H9 (cell line): ENCODE measurements around the gene PCDHGA11. TPM values are rescaled to one million over a fixed set of nuclear protein-coding genes. Genes with fewer than 3 reads are reported as not detected.

Experiments used
- DNase-seq: peaks from one replicate; pipeline ENCODE4 v3.0.0-alpha.2; 2017
- H2AFZ ChIP-seq: one replicate; pipeline ENCODE4 v1.6.1; 2013; ENCODE audit warnings: mild to moderate bottlenecking, low read length, control low read depth, moderate library complexity
- H2AK5ac ChIP-seq: 2 replicates; pipeline ENCODE4 v1.6.1; 2013; ENCODE audit warnings: low read length, control low read depth, mixed read lengths; ENCODE audit not compliant: insufficient read length
- H2BK120ac ChIP-seq: one replicate; pipeline ENCODE4 v1.6.1; 2013; ENCODE audit warnings: low read depth, mild to moderate bottlenecking, low read length, control low read depth, inconsistent platforms; ENCODE audit not compliant: poor library complexity, severe bottlenecking
- H2BK12ac ChIP-seq: 2 replicates; pipeline ENCODE4 v1.6.1; 2013; ENCODE audit warnings: low read length, control low read depth, mixed read lengths, low read depth; ENCODE audit not compliant: insufficient read length
- H2BK15ac ChIP-seq: 2 replicates; pipeline ENCODE4 v1.6.1; 2013; ENCODE audit warnings: low read depth, low read length, control low read depth
- H2BK20ac ChIP-seq: one replicate; pipeline ENCODE4 v1.6.1; 2013; ENCODE audit warnings: low read depth, mild to moderate bottlenecking, low read length, control low read depth, inconsistent platforms; ENCODE audit not compliant: poor library complexity, severe bottlenecking
- H2BK5ac ChIP-seq: 2 replicates; pipeline ENCODE4 v1.6.1; 2013; ENCODE audit warnings: low read length, control low read depth, mixed read lengths; ENCODE audit not compliant: insufficient read length
- H3K14ac ChIP-seq: 2 replicates; pipeline ENCODE4 v1.6.1; 2013; ENCODE audit warnings: low read length, control low read depth; ENCODE audit not compliant: insufficient read depth
- H3K18ac ChIP-seq: 2 replicates; pipeline ENCODE4 v1.6.1; 2013; ENCODE audit warnings: low read depth, mild to moderate bottlenecking, mixed read lengths, low read length, control low read depth; ENCODE audit not compliant: insufficient read length
- H3K23ac ChIP-seq: 2 replicates; pipeline ENCODE4 v1.6.1; 2013; ENCODE audit warnings: low read length, control low read depth, mixed read lengths, low read depth; ENCODE audit not compliant: insufficient read length
- H3K23me2 ChIP-seq: 2 replicates; pipeline ENCODE4 v1.6.1; 2013; ENCODE audit warnings: low read depth, mild to moderate bottlenecking, mixed read lengths, low read length, control low read depth; ENCODE audit not compliant: insufficient read length, poor library complexity, severe bottlenecking
- H3K27ac ChIP-seq: 2 replicates; pipeline ENCODE4 v1.5.1; 2013; ENCODE audit warnings: low read length, control low read depth, mixed read lengths, low read depth; ENCODE audit not compliant: insufficient read length
- H3K27me3 ChIP-seq: 2 replicates; pipeline ENCODE4 v1.6.1; 2013; ENCODE audit warnings: low read length, control low read depth, inconsistent platforms; ENCODE audit not compliant: insufficient read depth
- H3K4ac ChIP-seq: 2 replicates; pipeline ENCODE4 v1.6.1; 2013; ENCODE audit warnings: low read depth, mild to moderate bottlenecking, control low read depth, inconsistent platforms, low read length, moderate library complexity
- H3K4me1 ChIP-seq: 2 replicates; pipeline ENCODE4 v1.6.1; 2013; ENCODE audit warnings: low read length, control low read depth, inconsistent platforms; ENCODE audit not compliant: insufficient read depth
- H3K4me2 ChIP-seq: 2 replicates; pipeline ENCODE4 v1.6.1; 2013; ENCODE audit warnings: low read length, control low read depth, mixed read lengths; ENCODE audit not compliant: insufficient read length, insufficient read depth
- H3K56ac ChIP-seq: 2 replicates; pipeline ENCODE4 v1.6.1; 2013; ENCODE audit warnings: low read depth, mild to moderate bottlenecking, mixed read lengths, low read length, control low read depth; ENCODE audit not compliant: insufficient read length
- H3K79me1 ChIP-seq: 2 replicates; pipeline ENCODE4 v1.6.1; 2013; ENCODE audit warnings: low read depth, mild to moderate bottlenecking, moderate library complexity, low read length, control low read depth, inconsistent platforms; ENCODE audit not compliant: insufficient read depth, poor library complexity, severe bottlenecking
- H3K79me2 ChIP-seq: 2 replicates; pipeline ENCODE4 v1.6.1; 2013; ENCODE audit warnings: low read length, control low read depth, inconsistent platforms; ENCODE audit not compliant: insufficient read depth
- H3K9ac ChIP-seq: 2 replicates; pipeline ENCODE4 v1.6.1; 2013; ENCODE audit warnings: low read length, control low read depth, mixed read lengths; ENCODE audit not compliant: insufficient read length; ENCODE audit errors: extremely low read depth
- H3K9me3 ChIP-seq: one replicate; pipeline ENCODE4 v1.6.1; 2013; ENCODE audit warnings: low read depth, low read length, inconsistent platforms; ENCODE audit not compliant: control insufficient read depth
- H3T11ph ChIP-seq: one replicate; pipeline ENCODE4 v1.6.1; 2013; ENCODE audit warnings: mild to moderate bottlenecking, low read length, control low read depth, inconsistent platforms
- H4K20me1 ChIP-seq: one replicate; pipeline ENCODE4 v1.6.1; 2013; ENCODE audit not compliant: control insufficient read depth, insufficient read length, insufficient read depth
- H4K5ac ChIP-seq: 2 replicates; pipeline ENCODE4 v1.6.1; 2013; ENCODE audit warnings: low read depth, mild to moderate bottlenecking, mixed read lengths, low read length, control low read depth; ENCODE audit not compliant: insufficient read length
- H4K8ac ChIP-seq: replicated peaks from 2 replicates; pipeline ENCODE4 v1.6.1; 2013; ENCODE audit warnings: low read length, control low read depth, mixed read lengths, low read depth; ENCODE audit not compliant: insufficient read length
- H4K91ac ChIP-seq: 2 replicates; pipeline ENCODE4 v1.6.1; 2013; ENCODE audit warnings: low read depth, mild to moderate bottlenecking, moderate library complexity, mixed read lengths, low read length, control low read depth; ENCODE audit not compliant: insufficient read length
- H3K27ac Mint-ChIP-seq, 3 experiments: 2 replicates in 2 of 3; 3 replicates in 1 of 3; pipeline ENCODE4 v1.8.0; 2020 to 2021; ENCODE audit warnings: mixed read lengths in 3 of 3, mild to moderate bottlenecking in 1 of 3, moderate library complexity in 1 of 3
- H3K27me3 Mint-ChIP-seq: 2 replicates; pipeline ENCODE4 v1.8.0; 2021; ENCODE audit warnings: low read depth, mild to moderate bottlenecking, moderate library complexity, mixed read lengths
- H3K36me3 Mint-ChIP-seq, 3 experiments: 2 replicates in 2 of 3; 3 replicates in 1 of 3; pipeline ENCODE4 v1.8.0; 2020 to 2021; ENCODE audit warnings: low read depth in 3 of 3, mixed read lengths in 3 of 3; ENCODE audit not compliant: insufficient read depth in 1 of 3
- H3K4me1 Mint-ChIP-seq, 2 experiments: 2 replicates each; pipeline ENCODE4 v1.8.0; 2020; ENCODE audit warnings: mixed read lengths in 2 of 2
- H3K4me3 Mint-ChIP-seq, 2 experiments: 2 replicates in 1 of 2; 3 replicates in 1 of 2; pipeline ENCODE4 v1.8.0; 2020 to 2021; ENCODE audit warnings: mild to moderate bottlenecking in 2 of 2, mixed read lengths in 2 of 2, moderate library complexity in 1 of 2
- H3K9me3 Mint-ChIP-seq, 2 experiments: 2 replicates in 1 of 2; 3 replicates in 1 of 2; pipeline ENCODE4 v1.8.0; 2020; ENCODE audit warnings: mild to moderate bottlenecking in 2 of 2, mixed read lengths in 2 of 2, moderate library complexity in 1 of 2
- WGBS: extraction: QIAGEN DNeasy Blood & Tissue Kit; methylation state at CpG from one replicate; pipeline ENCODE4 v1.1.7; 2013; ENCODE audit warnings: missing lambda C conversion rate, low lambda C conversion rate, mixed read lengths; ENCODE audit not compliant: insufficient read length; ENCODE audit errors: extremely low coverage; 5-methylcytosine and 5-hydroxymethylcytosine counted together
- total RNA-seq: library from RNA; stranded (reverse); gene quantifications from 2 replicates; pipeline ENCODE4 v1.2.1, GENCODE V29; 2021
- TF ChIP-seq, protein P1 (sequence below): fragments of 200-600 bp; sonication (generic); conservative IDR thresholded peaks from 3 replicates; pipeline ENCODE4 v1.8.0; 2021; ENCODE audit warnings: antibody characterized with exemption, mild to moderate bottlenecking

Gene PCDHGA11
- total RNA-seq, 1 experiment from 2014 or later = 2.6 TPM

DNA sequence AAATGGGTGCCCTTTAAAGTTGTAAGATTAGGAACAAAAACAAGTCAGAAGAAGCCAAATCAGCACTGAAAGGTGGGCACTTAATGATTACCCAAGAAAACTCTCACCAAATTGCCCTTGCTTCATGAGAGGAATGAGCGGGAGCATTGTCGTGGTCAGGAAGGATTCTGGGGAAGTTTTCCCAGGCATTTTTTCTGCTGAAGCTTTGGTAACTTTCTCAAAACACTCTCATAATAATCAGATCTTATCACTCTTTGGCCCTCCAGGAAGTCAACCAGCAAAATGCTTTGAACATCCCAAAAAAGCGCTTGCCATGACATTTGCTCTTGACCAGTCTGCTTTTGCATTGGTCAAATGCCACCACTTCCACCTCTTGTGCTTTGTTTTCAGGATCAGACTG, 44.5 kb downstream of the PCDHGA11 start:
- Histone ChIP-seq H3K9ac (no peak overlapping the region), H3K79me1 (no peaks in the 10 kb centered on the region), H3K23ac (no peak overlapping the region), H3K27me3 (no peaks in the 10 kb centered on the region), H3K27ac (no peak overlapping the region), H3K79me2 (no peaks in the 10 kb centered on the region), H3K4ac (no peak overlapping the region), H3K4me1 (no peaks in the 10 kb centered on the region), H2BK20ac (no peak overlapping the region), H3K23me2 (no peaks in the 10 kb centered on the region), H3K56ac (no peak overlapping the region), H2AK5ac (no peak overlapping the region), H2BK12ac (no peak overlapping the region), H2BK15ac (no peak overlapping the region), H4K20me1 (no peaks in the 10 kb centered on the region), H3K14ac (no peak overlapping the region), H3K18ac (no peak overlapping the region), H2AFZ (no peak overlapping the region), H3K4me2 (no peak overlapping the region), H4K8ac (no peak overlapping the region), H2BK120ac (no peak overlapping the region), H4K5ac (no peak overlapping the region), H2BK5ac (no peak overlapping the region), H3T11ph (no peak overlapping the region), H4K91ac (no peak overlapping the region), H3K9me3 (no peaks in the 10 kb centered on the region)
- WGBS = no CpG with 5 or more reads among the region's 3 CpGs
- Mint-ChIP-seq H3K4me1 (no peaks in the 10 kb centered on the region), H3K27me3 (no peaks in the 10 kb centered on the region), H3K36me3 (no peaks in the 10 kb centered on the region), H3K27ac (no peak overlapping the region), H3K4me3 (no peak overlapping the region), H3K9me3 (no peaks in the 10 kb centered on the region)
- TF ChIP-seq, protein P1, sequence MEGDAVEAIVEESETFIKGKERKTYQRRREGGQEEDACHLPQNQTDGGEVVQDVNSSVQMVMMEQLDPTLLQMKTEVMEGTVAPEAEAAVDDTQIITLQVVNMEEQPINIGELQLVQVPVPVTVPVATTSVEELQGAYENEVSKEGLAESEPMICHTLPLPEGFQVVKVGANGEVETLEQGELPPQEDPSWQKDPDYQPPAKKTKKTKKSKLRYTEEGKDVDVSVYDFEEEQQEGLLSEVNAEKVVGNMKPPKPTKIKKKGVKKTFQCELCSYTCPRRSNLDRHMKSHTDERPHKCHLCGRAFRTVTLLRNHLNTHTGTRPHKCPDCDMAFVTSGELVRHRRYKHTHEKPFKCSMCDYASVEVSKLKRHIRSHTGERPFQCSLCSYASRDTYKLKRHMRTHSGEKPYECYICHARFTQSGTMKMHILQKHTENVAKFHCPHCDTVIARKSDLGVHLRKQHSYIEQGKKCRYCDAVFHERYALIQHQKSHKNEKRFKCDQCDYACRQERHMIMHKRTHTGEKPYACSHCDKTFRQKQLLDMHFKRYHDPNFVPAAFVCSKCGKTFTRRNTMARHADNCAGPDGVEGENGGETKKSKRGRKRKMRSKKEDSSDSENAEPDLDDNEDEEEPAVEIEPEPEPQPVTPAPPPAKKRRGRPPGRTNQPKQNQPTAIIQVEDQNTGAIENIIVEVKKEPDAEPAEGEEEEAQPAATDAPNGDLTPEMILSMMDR = no peak
- DNase-seq = no peak

Other genes starting within 250 kb of the PCDHGA11 start
- 0.42 and 0.52 TPM in 2 replicates for gene PCDHB7, start 248.4 kb upstream of the PCDHGA11 start, total RNA-seq
- 0.57 and 0.86 TPM in 2 replicates for gene PCDHB8, start 243.3 kb upstream of the PCDHGA11 start, total RNA-seq
- gene PCDHB16, start 238.7 kb upstream of the PCDHGA11 start, total RNA-seq = 6.5 and 8.0 TPM in 2 replicates
- gene PCDHB9, start 233.9 kb upstream of the PCDHGA11 start, total RNA-seq = 2.6 and 2.9 TPM in 2 replicates
- gene PCDHB10, start 228.7 kb upstream of the PCDHGA11 start, total RNA-seq = 1.5 and 1.6 TPM in 2 replicates
- 1.9 and 2.0 TPM in 2 replicates for gene PCDHB11, start 221.4 kb upstream of the PCDHGA11 start, total RNA-seq
- gene PCDHB12, start 212.3 kb upstream of the PCDHGA11 start, total RNA-seq = 2.3 and 3.1 TPM in 2 replicates
- gene PCDHB13, start 207.1 kb upstream of the PCDHGA11 start, total RNA-seq = 1.5 and 1.7 TPM in 2 replicates
- 1.5 and 2.4 TPM in 2 replicates for gene PCDHB14, start 197.7 kb upstream of the PCDHGA11 start, total RNA-seq
- 5.2 and 7.0 TPM in 2 replicates for gene PCDHB15, start 175.7 kb upstream of the PCDHGA11 start, total RNA-seq
- gene SLC25A2, start 117.0 kb upstream of the PCDHGA11 start, total RNA-seq = not detected in 2 replicates
- 90.3 TPM in 2 replicates for gene TAF7, start 100.3 kb upstream of the PCDHGA11 start, total RNA-seq
- gene PCDHGA1, start 90.5 kb upstream of the PCDHGA11 start, total RNA-seq = 0.63 and 0.72 TPM in 2 replicates
- gene PCDHGA2, start 82.3 kb upstream of the PCDHGA11 start, total RNA-seq = 0.90 and 1.1 TPM in 2 replicates
- 0.88 and 0.94 TPM in 2 replicates for gene PCDHGA3, start 77.2 kb upstream of the PCDHGA11 start, total RNA-seq
- gene PCDHGB1, start 71.0 kb upstream of the PCDHGA11 start, total RNA-seq = 5.0 and 5.2 TPM in 2 replicates
- gene PCDHGA4, start 66.0 kb upstream of the PCDHGA11 start, total RNA-seq = 2.3 and 2.6 TPM in 2 replicates
- 3.2 and 3.8 TPM in 2 replicates for gene PCDHGB2, start 61.1 kb upstream of the PCDHGA11 start, total RNA-seq
- 1.1 and 1.3 TPM in 2 replicates for gene PCDHGA5, start 56.9 kb upstream of the PCDHGA11 start, total RNA-seq
- 1.6 and 1.7 TPM in 2 replicates for gene PCDHGB3, start 50.8 kb upstream of the PCDHGA11 start, total RNA-seq
- 1.5 and 1.7 TPM in 2 replicates for gene PCDHGA6, start 47.2 kb upstream of the PCDHGA11 start, total RNA-seq
- 0.83 and 0.88 TPM in 2 replicates for gene PCDHGA7, start 38.3 kb upstream of the PCDHGA11 start, total RNA-seq
- gene PCDHGB4, start 33.4 kb upstream of the PCDHGA11 start, total RNA-seq = 3.8 and 4.2 TPM in 2 replicates
- gene PCDHGA8, start 28.4 kb upstream of the PCDHGA11 start, total RNA-seq = 0.90 and 1.0 TPM in 2 replicates
- gene PCDHGB5, start 23.1 kb upstream of the PCDHGA11 start, total RNA-seq = 3.6 and 3.8 TPM in 2 replicates
- gene PCDHGA9, start 18.3 kb upstream of the PCDHGA11 start, total RNA-seq = 0.83 and 1.3 TPM in 2 replicates
- 5.5 and 6.0 TPM in 2 replicates for gene PCDHGB6, start 13.0 kb upstream of the PCDHGA11 start, total RNA-seq
- gene PCDHGA10, start 8.1 kb upstream of the PCDHGA11 start, total RNA-seq = 12.5 and 15.1 TPM in 2 replicates
- 6.8 and 7.7 TPM in 2 replicates for gene PCDHGB7, start 3.4 kb upstream of the PCDHGA11 start, total RNA-seq
- 1.3 and 1.4 TPM in 2 replicates for gene PCDHGA12, start 9.5 kb downstream of the PCDHGA11 start, total RNA-seq
- 19.8 and 22.6 TPM in 2 replicates for gene PCDHGC3, start 54.9 kb downstream of the PCDHGA11 start, total RNA-seq
- gene PCDHGC4, start 64.0 kb downstream of the PCDHGA11 start, total RNA-seq = 4.0 and 4.3 TPM in 2 replicates
- gene PCDHGC5, start 68.0 kb downstream of the PCDHGA11 start, total RNA-seq = 0.57 and 0.66 TPM in 2 replicates
- gene DIAPH1, start 197.9 kb downstream of the PCDHGA11 start, total RNA-seq = 117 and 123 TPM in 2 replicates
- 98.3 and 98.5 TPM in 2 replicates for gene HDAC3, start 215.8 kb downstream of the PCDHGA11 start, total RNA-seq
- gene RELL2, start 215.9 kb downstream of the PCDHGA11 start, total RNA-seq = 9.8 and 11.1 TPM in 2 replicates
- 23.1 and 23.4 TPM in 2 replicates for gene FCHSD1, start 230.4 kb downstream of the PCDHGA11 start, total RNA-seq